Neural cell (in vitro differentiated cells): ENCODE data around the gene SHBG. TPM values are rescaled to one million over a fixed set of nuclear protein-coding genes. Genes with fewer than 3 reads are reported as not detected.
"Not testable (repeated sequence)": the region's sequence is repeated elsewhere in the genome, so short reads cannot be mapped to it uniquely, and the experiment has no call there.

Experiments used
- H2AFZ ChIP-seq: fragments of 200-600, 300-800 bp; sonication (generic), shearing (Covaris generic); 2 replicates; pipeline ENCODE4 v1.6.0; 2014; ENCODE audit warnings: low read depth, mild to moderate bottlenecking, antibody characterized with exemption, low read length, moderate library complexity
- H3F3A ChIP-seq: fragments of 200-600 bp; shearing (Covaris generic); 2 replicates; pipeline ENCODE4 v1.6.1; 2016; ENCODE audit warnings: mild to moderate bottlenecking, moderate library complexity, mixed read lengths, antibody characterized with exemption, low read length; ENCODE audit not compliant: insufficient read depth, poor library complexity, severe bottlenecking
- H3K27ac ChIP-seq: fragments of 200-600, 300-800 bp; sonication (generic), shearing (Covaris generic); 2 replicates; pipeline ENCODE4 v1.5.1; 2014; ENCODE audit warnings: mild to moderate bottlenecking, low read length, moderate library complexity
- H3K27me3 ChIP-seq: fragments of 300-800, 200-600 bp; sonication (generic), shearing (Covaris generic); 2 replicates; pipeline ENCODE4 v1.6.0; 2014; ENCODE audit warnings: mild to moderate bottlenecking, low read depth, low read length, moderate library complexity; ENCODE audit not compliant: insufficient read depth
- H3K36me3 ChIP-seq: fragments of 300-800, 200-600 bp; sonication (generic), shearing (Covaris generic); 2 replicates; pipeline ENCODE4 v1.5.1; 2014; ENCODE audit warnings: mild to moderate bottlenecking, antibody characterized with exemption, low read length, moderate library complexity; ENCODE audit not compliant: insufficient read depth
- H3K4me2 ChIP-seq: fragments of 300-800, 200-600 bp; sonication (generic), shearing (Covaris generic); 2 replicates; pipeline ENCODE4 v1.6.0; 2014; ENCODE audit warnings: mild to moderate bottlenecking, low read length
- H3K4me3 ChIP-seq: fragments of 300-800, 200-600 bp; sonication (generic), shearing (Covaris generic); 2 replicates; pipeline ENCODE4 v1.5.1; 2014; ENCODE audit warnings: mild to moderate bottlenecking, low read length, moderate library complexity
- H3K79me2 ChIP-seq: fragments of 200-600 bp; shearing (Covaris generic); replicated peaks from 2 replicates; pipeline ENCODE4 v1.6.0; 2014; ENCODE audit warnings: mild to moderate bottlenecking, low read length, moderate library complexity; ENCODE audit not compliant: insufficient read depth
- H3K9ac ChIP-seq: fragments of 300-800, 200-600 bp; sonication (generic), shearing (Covaris generic); 2 replicates; pipeline ENCODE4 v1.6.1; 2016; ENCODE audit warnings: mild to moderate bottlenecking, low read length, mixed read lengths
- H3K9me2 ChIP-seq: fragments of 200-600 bp; shearing (Covaris generic); 2 replicates; pipeline ENCODE4 v1.6.1; 2016; ENCODE audit warnings: mild to moderate bottlenecking, low read length, mixed read lengths; ENCODE audit not compliant: insufficient read depth
- H3K9me3 ChIP-seq: fragments of 200-600, 300-800 bp; sonication (generic), shearing (Covaris generic); 2 replicates; pipeline ENCODE4 v1.6.1; 2016; ENCODE audit warnings: mild to moderate bottlenecking, mixed run types, low read length, moderate library complexity, mixed read lengths
- H4K20me1 ChIP-seq: fragments of 200-600 bp; shearing (Covaris generic); 2 replicates; pipeline ENCODE4 v1.6.1; 2016; ENCODE audit warnings: mild to moderate bottlenecking, mixed run types; ENCODE audit not compliant: insufficient read depth
- CTCF ChIP-seq: fragments of 450-650 bp; IDR thresholded peaks from 2 replicates; pipeline ENCODE4 v1.5.1; 2014; ENCODE audit warnings: antibody characterized with exemption, mild to moderate bottlenecking, moderate library complexity; ENCODE audit not compliant: poor library complexity, severe bottlenecking
- EP300 ChIP-seq: fragments of 450-650 bp; conservative IDR thresholded peaks from 2 replicates; pipeline ENCODE4 v1.6.1; 2014; ENCODE audit warnings: antibody characterized with exemption, mild to moderate bottlenecking, moderate library complexity; ENCODE audit not compliant: poor library complexity, severe bottlenecking
- EZH2 ChIP-seq: fragments of 200-600, 300-800 bp; shearing (Covaris generic), sonication (generic); IDR thresholded peaks from 2 replicates; pipeline ENCODE4 v1.6.1; 2014; ENCODE audit warnings: antibody characterized with exemption, low read length, borderline replicate concordance, mild to moderate bottlenecking; ENCODE audit not compliant: insufficient read depth, poor library complexity, severe bottlenecking
- MXI1 ChIP-seq: fragments of 450-650 bp; conservative IDR thresholded peaks from 2 replicates; pipeline ENCODE4 v1.6.1; 2014; ENCODE audit warnings: antibody characterized with exemption, mild to moderate bottlenecking; ENCODE audit not compliant: poor library complexity, severe bottlenecking
- POLR2AphosphoS5 ChIP-seq: IDR thresholded peaks from 2 replicates; pipeline ENCODE4 v1.6.1; 2012
- RAD21 ChIP-seq: fragments of 450-650 bp; conservative IDR thresholded peaks from 2 replicates; pipeline ENCODE4 v1.6.1; 2014; ENCODE audit warnings: antibody characterized with exemption, mild to moderate bottlenecking, moderate library complexity
- SMC3 ChIP-seq: fragments of 450-650 bp; conservative IDR thresholded peaks from 2 replicates; pipeline ENCODE4 v1.6.1; 2014; ENCODE audit warnings: antibody characterized with exemption, mild to moderate bottlenecking, moderate library complexity; ENCODE audit not compliant: poor library complexity
- TAF1 ChIP-seq: IDR thresholded peaks from 2 replicates; pipeline ENCODE4 v1.6.1; 2012; ENCODE audit warnings: low read depth
- polyA plus RNA-seq: library from polyadenylated mRNA; depleted of rRNA; stranded (reverse); fragments of >200 nt; gene quantifications from 2 replicates; pipeline ENCODE4 v1.2.3, GENCODE V29; 2014

Gene SHBG
- polyA plus RNA-seq, 1 donor from 2014 or later: 0.90 TPM

DNA sequence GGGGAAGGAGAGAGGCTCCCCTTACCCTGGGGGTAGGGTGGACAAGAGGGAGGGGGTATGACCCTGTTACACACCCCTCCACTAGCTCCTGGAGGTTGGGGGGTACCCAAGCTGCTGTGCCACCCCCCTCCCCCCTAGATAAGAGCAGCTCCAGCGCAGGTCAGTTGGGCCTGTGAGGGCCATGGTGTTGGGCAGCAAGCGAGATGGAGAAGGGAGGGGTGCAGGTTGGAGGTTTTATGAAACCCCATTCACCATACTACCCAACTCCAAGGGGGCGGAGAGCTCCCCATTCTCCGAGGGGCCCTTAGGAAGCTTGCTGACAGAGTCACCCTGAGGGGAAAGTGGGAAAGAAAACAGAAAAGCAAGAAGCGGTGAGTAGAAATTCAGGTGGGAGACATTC lies 38.3 kb upstream of the SHBG start:
- peaks cover 7% of the 10 kb centered on the region for H3K36me3 ChIP-seq

GRCh38 chr17:7592422-7593021 lies 37.4 kb upstream of the SHBG start:
- Histone ChIP-seq H3K9ac (no peak overlapping the region), H3K79me2 (no peaks in the 10 kb centered on the region), H3K36me3 (peaks cover 7% of the 10 kb centered on the region), H2AFZ (no peak overlapping the region), H3K9me3 (no peaks in the 10 kb centered on the region), H3K4me3 (no peak overlapping the region), H4K20me1 (no peaks in the 10 kb centered on the region), H3K27ac (no peak overlapping the region), H3F3A (no peaks in the 10 kb centered on the region), H3K27me3 (no peaks in the 10 kb centered on the region), H3K4me2 (no peak overlapping the region), H3K9me2 (no peaks in the 10 kb centered on the region)
- no peak for TF ChIP-seq EP300
- no peak for TF ChIP-seq EZH2
- no peak for TF ChIP-seq SMC3
- TF ChIP-seq TAF1: no peak
- no peak for TF ChIP-seq POLR2AphosphoS5
- TF ChIP-seq MXI1: no peak

More for the DNA sequence above, 38.3 kb upstream of the SHBG start:
- Histone ChIP-seq H3K79me2 (no peaks in the 10 kb centered on the region), H3K9ac (no peak overlapping the region), H3K4me2 (no peak overlapping the region), H3K9me2 (no peaks in the 10 kb centered on the region), H2AFZ (no peak overlapping the region), H4K20me1 (no peaks in the 10 kb centered on the region), H3K4me3 (no peak overlapping the region), H3K9me3 (no peaks in the 10 kb centered on the region), H3K27ac (no peak overlapping the region), H3K27me3 (no peaks in the 10 kb centered on the region), H3F3A (no peaks in the 10 kb centered on the region)
- TF ChIP-seq SMC3 (no peak), EZH2 (no peak), TAF1 (no peak), CTCF (no peak), MXI1 (no peak), RAD21 (no peak), POLR2AphosphoS5 (no peak)

DNA sequence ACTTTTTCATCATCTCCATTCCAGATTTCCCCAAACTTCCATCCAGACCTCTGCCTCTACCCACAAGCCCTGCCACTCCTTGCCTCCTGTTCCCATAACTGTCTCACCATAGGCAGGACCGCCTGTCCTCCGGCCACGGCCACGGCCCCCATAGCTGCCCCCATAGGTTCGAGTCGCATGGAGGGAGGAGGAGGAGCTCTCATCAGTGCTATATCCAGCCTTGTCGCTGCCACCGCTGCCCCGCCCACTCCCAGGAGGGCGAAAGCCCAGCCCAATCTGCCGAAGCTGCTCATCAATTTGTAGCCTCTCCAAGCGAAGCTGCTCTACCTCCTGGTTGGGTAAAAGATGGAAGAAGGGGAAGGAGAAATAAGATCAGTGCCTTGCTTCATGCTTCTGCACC lies 36.6 kb upstream of the SHBG start:
- no peaks in the 10 kb centered on the region for H3K9me2 ChIP-seq
- no peak overlapping the region for H3K9ac ChIP-seq
- H3K79me2 ChIP-seq: no peaks in the 10 kb centered on the region
- H3K4me2 ChIP-seq: no peak overlapping the region
- H3K4me3 ChIP-seq: no peak overlapping the region
- H3K9me3 ChIP-seq: no peaks in the 10 kb centered on the region
- H4K20me1 ChIP-seq: no peaks in the 10 kb centered on the region
- no peak overlapping the region for H2AFZ ChIP-seq
- no peaks in the 10 kb centered on the region for H3F3A ChIP-seq
- H3K27me3 ChIP-seq: no peaks in the 10 kb centered on the region
- H3K27ac ChIP-seq: no peak overlapping the region
- TF ChIP-seq EZH2 (no peak), RAD21 (no peak)
- peaks cover 7% of the 10 kb centered on the region for H3K36me3 ChIP-seq

DNA sequence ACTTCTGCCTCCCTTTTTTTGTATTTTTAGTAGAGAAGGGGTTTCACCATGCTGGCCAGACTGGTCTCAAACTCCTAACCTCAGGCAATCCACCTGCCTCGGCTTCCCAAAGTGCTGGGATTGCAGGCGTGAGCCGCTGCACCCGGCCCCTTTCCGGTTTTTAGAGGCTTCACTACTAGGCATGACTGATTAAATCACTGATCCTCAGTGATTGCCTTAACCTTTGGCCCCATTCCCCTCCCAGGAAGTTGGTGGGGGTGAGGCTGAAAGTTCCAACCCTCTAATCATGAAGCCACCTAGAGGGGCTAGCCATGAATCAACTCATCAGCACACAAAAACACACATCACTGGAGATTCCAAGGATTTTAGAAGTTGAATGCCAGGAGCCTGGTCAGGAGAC lies 32.4 kb upstream of the SHBG start:
- not testable (repeated sequence) for H4K20me1 ChIP-seq, H3K79me2 ChIP-seq, H3K36me3 ChIP-seq, H3K9ac ChIP-seq, H2AFZ ChIP-seq, H3K4me2 ChIP-seq, H3K4me3 ChIP-seq, H3K9me3 ChIP-seq, H3K9me2 ChIP-seq, H3K27ac ChIP-seq, H3K27me3 ChIP-seq, H3F3A ChIP-seq
